Superior temporal gyrus (tissue), 1 donor: ENCODE results near the gene POU2AF1.

Experiments
- DNase-seq: peaks from one replicate; pipeline ENCODE4 v3.0.0-alpha.2; 2016; ENCODE audit errors: extremely low spot score

The POU2AF1 gene

DNA sequence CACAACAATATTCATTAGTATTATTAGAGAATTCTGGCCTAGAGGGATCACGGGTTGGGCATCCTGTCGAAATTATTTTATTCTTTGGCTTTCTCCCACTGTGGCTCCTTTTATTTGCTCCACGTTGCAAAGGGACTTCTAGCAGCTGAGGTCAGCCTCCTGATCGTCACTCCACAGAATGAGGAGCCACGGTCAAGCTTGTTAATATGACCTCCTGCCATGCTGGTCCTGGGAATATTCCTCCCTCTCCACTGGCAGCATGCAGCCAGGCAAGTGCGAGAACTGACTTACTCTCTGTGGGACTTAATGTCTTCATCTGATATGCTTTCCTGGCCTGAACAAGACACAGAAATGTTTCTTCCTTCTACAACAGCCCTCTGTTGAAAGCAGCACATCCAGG lies 59.8 kb downstream of the POU2AF1 start:
- DNase-seq = no peak

DNA sequence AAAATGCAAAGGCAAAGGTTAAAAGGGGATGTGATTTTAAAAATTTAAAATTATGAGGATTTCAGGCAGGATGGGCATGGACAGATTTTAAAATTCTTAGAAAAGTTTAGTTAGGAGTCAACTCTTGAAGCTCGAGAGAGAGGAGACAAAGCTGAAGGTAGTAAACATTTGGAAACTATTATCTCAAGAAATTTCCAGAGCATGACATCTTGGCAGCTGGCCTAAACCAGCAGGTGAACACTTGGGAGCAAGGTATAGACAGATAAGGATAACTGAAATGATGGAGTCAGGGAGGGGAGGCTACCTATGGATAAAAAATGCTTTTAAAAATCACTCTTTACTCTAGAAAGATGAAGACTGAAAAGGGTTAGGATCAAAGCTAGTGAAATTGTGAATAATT lies 67.0 kb downstream of the POU2AF1 start:
- DNase-seq = no peak

DNA sequence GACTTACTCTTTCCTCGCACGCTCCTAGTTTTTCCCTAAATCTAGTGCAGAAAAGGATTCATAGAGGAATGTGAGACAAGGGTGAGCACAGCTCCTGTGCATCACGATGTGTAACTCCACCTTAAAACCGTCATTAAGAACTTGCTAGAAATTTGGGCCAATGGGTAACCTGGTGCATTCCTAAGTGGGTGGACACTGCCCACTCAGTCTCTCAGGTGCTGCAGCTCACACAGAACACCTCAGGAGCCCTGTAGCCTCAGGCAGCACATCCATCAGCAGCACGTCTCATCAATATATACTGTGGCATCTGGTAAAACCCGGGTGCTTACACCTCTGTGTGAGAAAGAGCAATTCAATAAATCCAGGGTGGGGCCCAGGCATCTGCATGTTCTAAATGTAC lies 68.4 kb downstream of the POU2AF1 start:
- DNase-seq = no peak

DNA sequence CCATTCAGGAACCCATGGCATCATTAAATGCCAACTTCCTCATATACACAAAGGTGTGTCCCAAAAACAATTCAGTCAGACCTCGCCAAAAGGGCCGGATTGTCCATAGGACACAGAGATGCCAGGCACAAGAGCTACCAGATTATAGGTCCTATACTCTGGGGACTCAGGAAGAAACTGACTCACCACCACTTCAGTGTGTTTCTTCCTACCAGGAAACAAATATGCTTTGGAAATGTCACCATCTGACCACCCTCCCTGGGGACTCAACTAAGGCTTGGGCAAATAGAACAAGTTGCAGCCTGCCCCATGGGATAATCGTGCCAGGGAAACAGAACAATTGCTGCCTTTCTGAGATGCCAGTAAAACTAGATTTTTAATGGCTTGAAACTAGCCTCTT lies 69.0 kb downstream of the POU2AF1 start:
- DNase-seq = no peak

DNA sequence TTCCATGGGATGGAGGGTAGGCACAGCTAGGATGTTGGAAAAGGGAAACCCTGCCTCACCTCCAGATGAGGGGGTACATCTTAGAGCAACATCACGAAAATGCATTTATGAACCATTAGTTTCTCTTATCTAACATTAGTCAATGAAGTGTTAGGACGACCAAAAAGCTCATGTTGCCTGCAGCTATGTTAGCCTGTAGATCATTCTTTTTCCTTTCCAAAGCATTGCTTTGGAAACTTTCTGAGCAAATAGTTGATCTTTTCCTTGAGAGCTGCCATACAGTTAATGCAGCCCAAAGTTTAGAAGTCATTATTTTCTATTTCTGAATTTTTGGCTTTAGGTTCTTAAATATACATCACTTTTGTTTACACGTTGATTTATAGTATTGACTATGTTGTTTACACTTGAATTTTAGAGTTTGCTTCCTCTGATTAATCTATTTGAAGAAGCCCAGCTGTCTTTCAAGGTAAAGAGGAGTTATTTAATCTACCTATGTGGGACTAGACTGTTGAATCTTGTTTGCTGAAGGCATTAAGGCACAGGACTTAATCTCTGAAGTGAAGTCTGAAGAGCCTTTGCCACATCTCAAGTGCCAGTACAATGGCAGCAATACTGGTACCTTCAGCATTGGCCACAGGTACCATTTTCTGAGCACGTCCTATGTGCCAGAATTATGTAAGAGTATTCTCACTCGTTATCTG lies 69.7 kb downstream of the POU2AF1 start:
- no peak for DNase-seq

DNA sequence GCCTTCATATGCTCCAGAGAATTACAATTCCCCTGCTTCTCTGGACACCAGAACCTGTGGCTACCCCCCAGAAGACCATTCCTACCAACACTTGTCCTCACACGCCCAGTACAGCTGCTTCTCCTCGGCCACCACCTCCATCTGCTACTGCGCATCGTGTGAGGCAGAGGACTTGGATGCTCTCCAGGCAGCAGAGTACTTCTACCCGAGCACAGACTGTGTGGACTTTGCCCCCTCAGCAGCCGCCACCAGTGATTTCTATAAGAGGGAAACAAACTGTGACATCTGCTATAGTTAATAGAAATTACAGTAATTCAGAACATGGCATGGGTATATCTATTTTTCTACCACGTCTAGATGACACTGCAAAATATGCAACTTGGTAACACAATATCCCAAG lies 70.9 kb downstream of the POU2AF1 start:
- DNase-seq = no peak

DNA sequence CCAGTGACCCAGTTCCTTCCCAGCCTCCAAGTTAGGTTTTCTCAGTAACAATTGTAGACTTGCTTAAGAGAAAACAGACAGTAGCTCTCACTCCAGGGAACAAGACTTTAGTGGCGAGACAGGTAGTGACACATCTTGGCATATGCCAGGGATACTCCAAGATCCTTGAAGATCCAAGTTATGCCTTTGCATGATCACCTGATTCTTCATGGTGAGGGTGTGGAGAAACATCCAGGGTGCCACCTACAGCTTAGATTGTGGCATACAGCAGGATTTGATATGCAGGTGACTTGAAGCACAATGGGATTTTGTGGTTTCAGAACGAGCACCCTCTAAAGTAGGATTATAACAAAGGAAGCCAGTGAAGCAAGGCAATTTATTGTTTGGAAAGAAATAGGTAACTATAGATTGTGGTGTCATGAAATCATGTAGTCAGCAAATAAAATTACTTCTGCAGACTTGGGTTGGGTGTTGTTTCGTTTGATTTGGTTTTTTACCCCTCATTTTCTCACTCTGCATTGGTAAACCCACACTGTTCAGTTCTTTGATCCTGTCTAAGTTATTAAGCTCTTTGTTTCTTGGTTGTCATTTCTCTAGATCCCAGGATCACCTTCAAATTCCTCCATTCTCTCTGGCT lies 71.5 kb downstream of the POU2AF1 start:
- no peak for DNase-seq

DNA sequence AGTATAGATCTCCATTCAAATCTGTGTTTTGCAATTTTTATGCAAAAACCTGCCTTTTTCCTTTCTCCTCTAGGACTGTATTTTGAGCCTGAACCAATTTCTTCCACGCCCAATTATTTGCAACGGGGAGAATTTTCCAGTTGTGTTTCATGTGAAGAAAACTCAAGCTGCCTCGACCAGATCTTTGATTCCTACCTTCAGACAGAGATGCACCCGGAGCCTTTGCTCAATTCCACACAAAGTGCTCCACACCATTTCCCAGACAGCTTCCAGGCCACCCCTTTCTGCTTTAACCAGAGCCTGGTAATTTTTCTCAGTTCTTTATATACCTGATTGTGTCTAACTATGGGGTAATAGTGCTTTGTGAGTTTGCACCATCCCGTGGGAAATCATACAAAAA lies 72.8 kb downstream of the POU2AF1 start:
- no peak for DNase-seq

DNA sequence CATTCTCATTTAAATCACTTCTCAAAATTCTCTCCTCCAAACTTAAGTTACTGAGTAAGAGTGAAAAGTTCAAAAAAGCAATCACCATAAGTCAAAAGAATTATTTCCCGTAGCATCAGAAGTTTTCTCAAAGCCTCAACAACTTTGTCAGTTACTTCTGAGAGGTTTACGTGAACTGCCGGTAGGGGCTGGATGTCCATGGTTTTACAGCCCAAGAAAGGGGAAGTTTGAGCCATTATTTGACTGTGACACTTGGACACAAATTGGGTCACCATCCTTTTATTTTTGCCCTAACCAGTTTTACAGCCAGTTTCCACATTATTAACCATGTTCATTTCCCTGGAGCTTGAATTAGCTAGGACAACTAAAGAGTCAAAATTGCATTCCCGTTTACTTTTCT lies 73.2 kb downstream of the POU2AF1 start:
- no peak for DNase-seq

DNA sequence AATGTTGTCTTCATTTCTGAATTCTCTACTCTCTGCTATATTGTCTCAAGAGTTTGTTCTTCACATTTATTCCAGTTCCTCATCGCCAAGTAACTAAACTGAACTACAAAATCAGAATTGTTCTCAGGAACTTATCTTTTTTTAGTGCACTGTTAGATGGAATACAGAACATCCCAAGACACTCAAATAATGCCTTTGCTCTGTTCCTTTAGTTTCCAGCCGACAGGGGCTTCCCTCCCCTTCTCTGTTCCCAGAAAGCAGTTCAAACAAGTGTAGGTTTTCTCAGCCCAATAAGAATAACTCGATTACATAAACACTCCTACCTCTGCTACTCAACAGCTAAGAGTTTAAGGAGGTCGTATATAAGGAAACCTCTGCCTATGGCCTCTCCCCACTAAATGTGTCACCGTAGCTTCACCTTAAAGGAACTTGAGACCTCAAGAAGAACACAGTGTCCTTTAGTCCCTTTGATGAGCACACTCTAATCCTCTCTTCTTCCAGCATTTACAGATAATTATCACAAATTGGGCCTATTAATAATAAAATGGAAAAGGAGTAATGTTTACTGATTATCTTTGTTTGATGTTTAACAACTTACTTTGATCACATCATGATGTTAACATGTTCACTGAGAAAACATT lies 73.8 kb downstream of the POU2AF1 start:
- DNase-seq = no peak

DNA sequence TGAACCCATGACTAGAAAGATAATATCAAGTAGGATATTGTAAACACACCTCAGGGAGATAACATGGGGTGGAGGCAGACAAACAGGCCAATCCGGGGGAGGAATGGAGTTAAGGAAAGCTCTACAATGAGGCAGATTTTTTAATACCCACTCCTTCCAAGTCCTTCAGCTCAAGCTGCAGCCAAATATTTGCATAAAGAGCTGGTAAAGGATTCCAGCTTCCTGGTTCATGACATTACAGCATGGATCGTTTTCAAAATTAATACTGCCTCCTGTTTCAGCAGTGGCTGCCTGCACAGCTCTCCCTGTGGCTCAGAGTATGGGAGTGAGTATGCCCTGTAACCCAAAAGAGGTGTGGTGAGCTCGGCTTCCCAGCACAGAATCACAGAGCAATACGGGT lies 75.6 kb downstream of the POU2AF1 start:
- no peak for DNase-seq

DNA sequence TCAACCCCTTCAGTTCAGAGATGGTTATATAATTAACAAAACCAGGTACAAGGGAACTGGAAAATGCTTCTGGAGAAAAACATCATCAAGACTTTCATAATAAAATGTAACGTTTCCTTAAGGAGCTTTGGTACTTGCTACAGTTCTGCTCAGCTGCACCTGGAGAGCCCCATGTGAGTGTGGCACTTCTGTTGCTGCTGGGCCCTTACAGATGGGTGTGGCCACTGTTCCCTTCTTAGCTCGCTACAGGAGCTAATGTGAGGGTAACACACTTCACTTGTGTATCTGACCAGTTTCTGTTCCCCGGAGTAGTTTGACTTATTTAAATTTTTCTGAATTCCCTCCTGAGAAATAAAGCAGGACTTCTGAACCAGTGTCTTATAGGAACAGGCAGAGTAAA lies 76.8 kb downstream of the POU2AF1 start:
- DNase-seq = no peak
